ENCODE data around the gene RAP1GAP. TPM values are rescaled to one million over a fixed set of nuclear protein-coding genes. Genes with fewer than 3 reads are reported as not detected.

RAP1GAP gene
- total RNA-seq, 2 experiments from 2014 or later: 0.66 to 1.3 TPM

DNA sequence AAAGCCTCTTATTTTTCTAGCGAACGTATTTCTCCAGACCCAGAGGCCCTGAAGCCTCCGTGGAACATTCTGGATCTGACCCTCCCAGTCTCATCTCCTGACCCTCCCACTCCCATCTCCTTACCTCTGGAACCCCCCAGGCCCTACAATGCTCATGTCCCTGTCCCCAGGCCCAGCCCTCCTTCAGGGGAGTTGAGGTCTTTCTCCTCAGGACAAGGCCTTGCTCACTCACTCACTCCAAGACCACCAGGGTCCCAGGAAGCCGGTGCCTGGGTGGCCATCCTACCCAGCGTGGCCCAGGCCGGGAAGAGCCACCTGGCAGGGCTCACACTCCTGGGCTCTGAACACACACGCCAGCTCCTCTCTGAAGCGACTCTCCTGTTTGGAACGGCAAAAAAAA lies 91.2 kb downstream of the RAP1GAP start:
- no peak for DNase-seq
- Mint-ChIP-seq H3K4me3 (no peak overlapping the region), H3K4me1 (no peaks in the 10 kb centered on the region), H3K9me3 (no peaks in the 10 kb centered on the region), H3K36me3 (no peaks in the 10 kb centered on the region), H3K27me3 (peaks cover 25% of the 10 kb centered on the region), H3K27ac (no peak overlapping the region)

- H3K27ac Mint-ChIP-seq: no peak overlapping the region
- H3K4me1 Mint-ChIP-seq: no peaks in the 10 kb centered on the region
- H3K4me3 Mint-ChIP-seq: no peak overlapping the region
- no peak for DNase-seq
- H3K9me3 Mint-ChIP-seq: no peaks in the 10 kb centered on the region
- peaks cover 24% of the 10 kb centered on the region for H3K27me3 Mint-ChIP-seq
- H3K36me3 Mint-ChIP-seq: no peaks in the 10 kb centered on the region
Measured at GRCh38 chr1:21577324-21577723, 91.8 kb downstream of the RAP1GAP start.

GRCh38 chr1:21576798-21577187 lies 92.4 kb downstream of the RAP1GAP start:
- Mint-ChIP-seq H3K4me3 (no peak overlapping the region), H3K27me3 (peaks cover 24% of the 10 kb centered on the region), H3K36me3 (no peaks in the 10 kb centered on the region), H3K9me3 (no peaks in the 10 kb centered on the region), H3K27ac (no peak overlapping the region), H3K4me1 (no peaks in the 10 kb centered on the region)
- no peak for DNase-seq

DNA sequence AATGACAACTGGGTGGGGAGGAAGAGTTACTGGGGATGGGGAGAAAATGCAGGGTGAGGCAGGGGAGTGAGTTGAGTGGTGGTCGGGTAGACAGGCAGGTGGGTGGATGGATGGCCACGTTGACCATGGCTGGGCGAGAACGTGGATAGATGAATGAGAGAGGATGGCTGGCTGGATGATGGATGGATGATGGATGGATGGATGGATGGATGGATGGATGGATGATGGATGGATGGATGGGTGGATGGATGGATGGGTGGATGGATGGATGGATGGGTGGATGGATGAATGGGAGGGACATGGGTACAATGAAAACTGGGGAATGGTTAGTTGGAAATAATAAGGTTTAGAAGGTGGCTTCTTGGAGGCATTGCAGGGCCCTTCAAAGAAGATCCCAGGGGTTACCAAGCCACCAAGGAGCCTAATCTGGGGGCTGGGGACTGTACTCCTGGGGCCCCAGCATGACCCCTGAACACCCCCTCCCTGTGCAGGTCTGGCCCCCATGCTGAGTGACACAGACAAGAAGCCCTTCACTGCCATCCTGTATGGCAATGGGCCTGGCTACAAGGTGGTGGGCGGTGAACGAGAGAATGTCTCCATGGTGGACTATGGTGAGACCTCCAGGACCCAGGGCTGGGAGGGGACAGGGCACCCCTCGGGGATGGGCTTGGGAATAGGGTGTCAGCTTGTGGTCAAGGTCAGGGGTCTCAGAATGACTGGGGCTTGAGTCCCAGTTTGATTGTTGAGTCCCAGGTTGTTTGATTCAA lies 92.9 kb downstream of the RAP1GAP start:
- Mint-ChIP-seq H3K4me3 (no peak overlapping the region), H3K9me3 (no peaks in the 10 kb centered on the region), H3K27ac (no peak overlapping the region), H3K27me3 (peaks cover 24% of the 10 kb centered on the region), H3K4me1 (no peaks in the 10 kb centered on the region), H3K36me3 (no peaks in the 10 kb centered on the region)
- DNase-seq: no peak

DNA sequence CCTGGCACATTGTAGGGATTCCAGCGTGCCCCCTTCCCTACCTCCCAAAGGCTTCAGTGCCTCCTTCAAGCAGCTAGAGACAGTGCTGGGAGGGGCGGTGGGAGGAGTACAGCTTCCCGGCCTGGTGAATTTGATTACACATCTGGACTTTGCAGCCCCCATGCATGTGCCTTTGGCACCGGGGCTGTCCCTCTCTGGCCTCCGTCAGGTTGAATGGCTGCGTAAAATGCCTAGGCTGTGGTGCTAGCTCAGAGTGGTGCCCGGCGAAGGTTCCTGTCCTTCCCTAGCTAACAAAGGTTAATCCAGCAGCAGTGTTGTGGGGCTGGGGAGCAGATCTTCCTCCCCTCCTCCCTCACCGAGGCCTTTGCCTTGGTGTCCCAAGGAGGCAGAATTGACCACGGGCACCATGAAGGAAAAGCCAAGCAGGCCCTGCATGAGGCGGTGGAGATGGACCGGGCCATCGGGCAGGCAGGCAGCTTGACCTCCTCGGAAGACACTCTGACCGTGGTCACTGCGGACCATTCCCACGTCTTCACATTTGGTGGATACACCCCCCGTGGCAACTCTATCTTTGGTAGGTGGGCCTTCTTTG lies 93.7 kb downstream of the RAP1GAP start:
- Mint-ChIP-seq H3K9me3 (no peaks in the 10 kb centered on the region), H3K36me3 (no peaks in the 10 kb centered on the region), H3K4me3 (no peak overlapping the region), H3K27me3 (peaks cover 24% of the 10 kb centered on the region), H3K4me1 (no peaks in the 10 kb centered on the region), H3K27ac (no peak overlapping the region)
- DNase-seq: no peak

DNA sequence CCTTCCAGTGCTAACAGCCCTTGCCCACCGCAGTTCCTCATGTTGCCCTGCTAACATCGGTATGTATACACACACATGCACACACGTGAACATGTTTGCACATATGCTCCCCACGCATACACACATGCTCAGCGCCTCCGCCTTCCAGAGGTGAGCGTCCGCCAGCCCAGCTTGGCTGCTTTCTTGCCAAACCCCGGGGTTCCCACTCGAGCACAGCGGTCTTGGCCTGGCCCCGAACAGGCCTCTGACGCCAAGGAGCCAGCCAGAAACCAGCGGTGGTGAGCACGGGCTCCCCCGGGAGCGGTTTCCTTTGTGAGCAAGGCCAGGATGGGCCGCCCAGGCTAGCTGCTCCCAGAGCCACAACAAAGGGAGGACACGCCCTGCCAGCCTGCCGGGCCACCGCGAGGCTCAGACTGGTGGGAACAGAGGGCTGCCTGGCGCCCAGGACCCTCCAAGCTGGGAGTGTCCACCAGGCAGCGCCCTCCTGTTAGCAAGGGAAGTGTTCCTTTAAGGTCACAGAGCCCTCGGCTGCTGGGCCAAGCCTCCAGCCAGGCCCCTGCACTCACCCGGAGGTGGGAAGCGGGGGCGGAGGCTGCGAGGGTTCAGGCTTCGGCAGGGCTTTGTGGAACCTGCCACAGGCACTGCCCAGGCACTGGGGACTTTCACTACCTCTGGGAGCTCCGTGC lies 94.5 kb downstream of the RAP1GAP start:
- no peak overlapping the region for H3K27ac Mint-ChIP-seq
- H3K4me3 Mint-ChIP-seq: no peak overlapping the region
- H3K36me3 Mint-ChIP-seq: no peaks in the 10 kb centered on the region
- peaks cover 24% of the 10 kb centered on the region for H3K27me3 Mint-ChIP-seq
- no peaks in the 10 kb centered on the region for H3K4me1 Mint-ChIP-seq
- DNase-seq: no peak
- H3K9me3 Mint-ChIP-seq: no peaks in the 10 kb centered on the region

- peak; percentile 21 for DNase-seq
- Mint-ChIP-seq H3K27ac (no peak overlapping the region), H3K4me3 (no peak overlapping the region), H3K27me3 (peaks cover 24% of the 10 kb centered on the region), H3K9me3 (no peaks in the 10 kb centered on the region), H3K4me1 (no peaks in the 10 kb centered on the region), H3K36me3 (no peaks in the 10 kb centered on the region)
Measured at GRCh38 chr1:21573971-21574465, 95.1 kb downstream of the RAP1GAP start.

DNA sequence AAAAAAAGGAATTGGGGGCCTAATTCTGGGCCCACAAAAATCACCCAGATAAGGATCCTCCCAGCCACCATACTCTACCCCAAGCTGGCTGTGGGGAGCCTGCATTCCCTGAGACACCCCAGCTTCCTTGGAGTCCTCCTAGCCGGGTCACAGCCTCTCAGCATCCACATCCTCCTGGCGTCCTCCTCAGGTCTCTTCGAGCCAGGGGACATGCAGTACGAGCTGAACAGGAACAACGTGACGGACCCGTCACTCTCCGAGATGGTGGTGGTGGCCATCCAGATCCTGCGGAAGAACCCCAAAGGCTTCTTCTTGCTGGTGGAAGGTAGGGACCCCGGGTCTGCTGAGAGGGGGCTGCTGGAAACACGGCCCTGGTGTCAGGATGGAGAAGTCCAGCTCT lies 95.7 kb downstream of the RAP1GAP start:
- DNase-seq: no peak
- no peaks in the 10 kb centered on the region for H3K36me3 Mint-ChIP-seq

GRCh38 chr1:21572735-21573277 lies 96.4 kb downstream of the RAP1GAP start:
- Mint-ChIP-seq H3K4me1 (no peaks in the 10 kb centered on the region), H3K4me3 (no peak overlapping the region), H3K36me3 (no peaks in the 10 kb centered on the region), H3K27me3 (peaks cover 24% of the 10 kb centered on the region), H3K27ac (no peak overlapping the region), H3K9me3 (no peaks in the 10 kb centered on the region)
- DNase-seq: no peak

More for the DNA sequence above, 95.7 kb downstream of the RAP1GAP start:
- Mint-ChIP-seq H3K27me3 (peaks cover 24% of the 10 kb centered on the region), H3K4me3 (no peak overlapping the region), H3K27ac (no peak overlapping the region), H3K4me1 (no peaks in the 10 kb centered on the region), H3K9me3 (no peaks in the 10 kb centered on the region)

GRCh38 chr1:21572221-21572620 lies 96.9 kb downstream of the RAP1GAP start:
- Mint-ChIP-seq H3K27me3 (peaks cover 24% of the 10 kb centered on the region), H3K36me3 (no peaks in the 10 kb centered on the region), H3K9me3 (no peaks in the 10 kb centered on the region), H3K4me3 (no peak overlapping the region), H3K4me1 (no peaks in the 10 kb centered on the region), H3K27ac (no peak overlapping the region)
- DNase-seq: no peak

GRCh38 chr1:21570885-21571284 lies 98.3 kb downstream of the RAP1GAP start:
- Mint-ChIP-seq H3K27me3 (peaks cover 20% of the 10 kb centered on the region), H3K36me3 (no peaks in the 10 kb centered on the region), H3K27ac (no peak overlapping the region), H3K4me3 (no peak overlapping the region), H3K4me1 (no peaks in the 10 kb centered on the region), H3K9me3 (no peaks in the 10 kb centered on the region)
- no peak for DNase-seq

GRCh38 chr1:21570528-21570875 lies 98.7 kb downstream of the RAP1GAP start:
- H3K27me3 Mint-ChIP-seq: peaks cover 16% of the 10 kb centered on the region
- no peak overlapping the region for H3K4me3 Mint-ChIP-seq
- H3K36me3 Mint-ChIP-seq: no peaks in the 10 kb centered on the region
- no peaks in the 10 kb centered on the region for H3K4me1 Mint-ChIP-seq
- H3K27ac Mint-ChIP-seq: no peak overlapping the region
- DNase-seq: no peak
- no peaks in the 10 kb centered on the region for H3K9me3 Mint-ChIP-seq

DNA sequence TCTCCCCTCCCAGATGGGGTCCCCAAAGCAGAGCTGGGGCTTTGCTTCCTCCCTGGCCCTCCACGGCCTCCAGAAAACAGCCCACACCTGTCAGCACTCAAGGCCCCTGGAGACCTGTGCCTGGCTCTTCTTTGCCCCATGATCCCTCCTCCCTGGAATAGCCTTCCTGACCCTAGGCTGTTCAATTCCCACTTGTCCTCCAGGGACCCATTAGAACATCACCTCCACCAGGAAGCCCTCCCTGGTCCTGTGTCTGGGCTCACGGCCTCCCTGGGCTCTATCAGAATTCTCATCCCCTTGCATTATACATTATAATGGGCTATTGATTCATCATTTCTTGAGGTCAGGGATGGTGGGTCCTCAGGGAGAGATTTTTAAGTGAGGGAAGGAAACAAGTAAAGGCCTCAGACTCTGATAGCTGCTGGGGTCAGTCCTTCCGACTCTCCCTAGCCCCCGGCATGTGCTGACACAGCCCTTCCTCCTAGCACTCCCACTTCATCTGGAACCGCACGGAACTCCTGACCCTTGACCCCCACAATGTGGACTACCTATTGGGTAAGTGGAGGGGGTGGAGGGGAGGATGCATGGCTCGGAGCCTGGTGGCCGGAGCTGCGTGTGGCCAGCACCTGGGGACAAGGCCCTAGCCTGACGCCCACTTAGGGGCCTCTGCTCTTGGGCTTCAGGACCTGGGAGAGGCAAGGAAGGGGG lies 99.2 kb downstream of the RAP1GAP start:
- Mint-ChIP-seq H3K36me3 (no peaks in the 10 kb centered on the region), H3K4me3 (no peak overlapping the region), H3K9me3 (no peaks in the 10 kb centered on the region), H3K27ac (no peak overlapping the region), H3K27me3 (peaks cover 16% of the 10 kb centered on the region), H3K4me1 (no peaks in the 10 kb centered on the region)
- DNase-seq: no peak

- DNase-seq: no peak
- Mint-ChIP-seq H3K27ac (no peak overlapping the region), H3K4me1 (no peaks in the 10 kb centered on the region), H3K9me3 (no peaks in the 10 kb centered on the region), H3K4me3 (no peak overlapping the region), H3K27me3 (peaks cover 9% of the 10 kb centered on the region), H3K36me3 (no peaks in the 10 kb centered on the region)
Measured at GRCh38 chr1:21568809-21569385, 100.3 kb downstream of the RAP1GAP start.
